K562 (cell line): Measurements from ENCODE around the gene HSD3B2.

Source experiments
- CEBPB ChIP-seq: fragments of 450-650 bp; IDR thresholded peaks from 2 replicates; pipeline ENCODE4 v1.6.1; 2016; ENCODE audit warnings: missing genetic modification characterization, missing compliant biosample characterization
- EGR1 ChIP-seq: fragments of 450-650 bp; conservative IDR thresholded peaks from 2 replicates; pipeline ENCODE4 v1.6.1; 2017; ENCODE audit warnings: mild to moderate bottlenecking
- MEF2D ChIP-seq: conservative IDR thresholded peaks from 2 replicates; pipeline ENCODE4 v1.6.1; 2016; ENCODE audit warnings: low read depth, missing genetic modification characterization, missing compliant biosample characterization
- POLR2AphosphoS5 ChIP-seq: IDR thresholded peaks from 2 replicates; pipeline ENCODE4 v1.6.1; 2011; ENCODE audit warnings: mild to moderate bottlenecking, low read depth, low read length, moderate library complexity; ENCODE audit not compliant: control insufficient read depth, insufficient read depth
- SMAD3 ChIP-seq: fragments of 450-650 bp; formaldehyde crosslinking; conservative IDR thresholded peaks from 2 replicates; pipeline ENCODE4 v1.4.0; 2020; ENCODE audit warnings: mild to moderate bottlenecking
- ZFP1 ChIP-seq: fragments of 450-650 bp; formaldehyde crosslinking; IDR thresholded peaks from 2 replicates; pipeline ENCODE4 v1.4.0; 2020; ENCODE audit warnings: mild to moderate bottlenecking, mixed read lengths
- ZNF24 ChIP-seq: fragments of 450-650 bp; IDR thresholded peaks from 2 replicates; pipeline ENCODE4 v1.6.1; 2016
- ZNF696 ChIP-seq: fragments of 250-450 bp; sonication (Bioruptor Pico); conservative IDR thresholded peaks from 2 replicates; pipeline ENCODE4 v1.4.0; 2020; ENCODE audit warnings: mild to moderate bottlenecking, moderate library complexity
- ZNF766 ChIP-seq: fragments of 200-800 bp; sonication (Bioruptor generic); conservative IDR thresholded peaks from 2 replicates; pipeline ENCODE4 v1.6.1; 2016; ENCODE audit warnings: missing genetic modification characterization, missing compliant biosample characterization
- TF ChIP-seq, protein P1 (sequence below): sonication (generic); formaldehyde crosslinking; IDR thresholded peaks from 2 replicates; pipeline ENCODE4 v1.8.0; 2022; ENCODE audit warnings: mild to moderate bottlenecking, low read depth, missing genetic modification reagents
- TF ChIP-seq, protein P2 (sequence below): sonication (generic); formaldehyde crosslinking; IDR thresholded peaks from 2 replicates; pipeline ENCODE4 v1.4.0; 2020; ENCODE audit warnings: mild to moderate bottlenecking, missing genetic modification reagents

DNA sequence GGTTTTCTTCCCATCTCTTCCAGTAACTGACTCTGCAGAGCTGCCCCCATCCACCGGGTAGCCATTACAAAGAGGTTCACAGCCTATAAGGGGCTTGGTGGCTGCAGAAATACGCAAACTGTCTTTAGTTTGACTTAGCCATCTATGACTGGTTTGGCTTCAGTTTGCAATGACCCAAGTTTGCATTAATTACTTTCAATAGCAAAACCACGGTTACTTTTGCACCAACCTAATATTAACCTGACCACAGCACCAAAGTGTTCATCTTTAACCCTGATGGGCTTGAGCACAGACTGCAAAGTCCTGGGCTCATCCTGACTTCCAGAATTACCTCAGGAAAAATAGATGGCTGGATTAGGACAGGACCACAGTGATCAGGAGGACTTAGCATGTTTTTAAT, 48.5 kb upstream of the HSD3B2 start:
- TF ChIP-seq, protein P1, sequence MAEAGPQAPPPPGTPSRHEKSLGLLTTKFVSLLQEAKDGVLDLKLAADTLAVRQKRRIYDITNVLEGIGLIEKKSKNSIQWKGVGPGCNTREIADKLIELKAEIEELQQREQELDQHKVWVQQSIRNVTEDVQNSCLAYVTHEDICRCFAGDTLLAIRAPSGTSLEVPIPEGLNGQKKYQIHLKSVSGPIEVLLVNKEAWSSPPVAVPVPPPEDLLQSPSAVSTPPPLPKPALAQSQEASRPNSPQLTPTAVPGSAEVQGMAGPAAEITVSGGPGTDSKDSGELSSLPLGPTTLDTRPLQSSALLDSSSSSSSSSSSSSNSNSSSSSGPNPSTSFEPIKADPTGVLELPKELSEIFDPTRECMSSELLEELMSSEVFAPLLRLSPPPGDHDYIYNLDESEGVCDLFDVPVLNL (CRISPR knock-in tag): no peak
- TF ChIP-seq POLR2AphosphoS5 (no peak), ZNF696 (no peak), EGR1 (no peak), MEF2D (no peak), SMAD3 (no peak), ZFP1 (CRISPR knock-in tag) (no peak), ZNF24 (no peak), ZNF766 (CRISPR knock-in tag) (no peak), CEBPB (tag) (no peak)
- TF ChIP-seq, protein P2, sequence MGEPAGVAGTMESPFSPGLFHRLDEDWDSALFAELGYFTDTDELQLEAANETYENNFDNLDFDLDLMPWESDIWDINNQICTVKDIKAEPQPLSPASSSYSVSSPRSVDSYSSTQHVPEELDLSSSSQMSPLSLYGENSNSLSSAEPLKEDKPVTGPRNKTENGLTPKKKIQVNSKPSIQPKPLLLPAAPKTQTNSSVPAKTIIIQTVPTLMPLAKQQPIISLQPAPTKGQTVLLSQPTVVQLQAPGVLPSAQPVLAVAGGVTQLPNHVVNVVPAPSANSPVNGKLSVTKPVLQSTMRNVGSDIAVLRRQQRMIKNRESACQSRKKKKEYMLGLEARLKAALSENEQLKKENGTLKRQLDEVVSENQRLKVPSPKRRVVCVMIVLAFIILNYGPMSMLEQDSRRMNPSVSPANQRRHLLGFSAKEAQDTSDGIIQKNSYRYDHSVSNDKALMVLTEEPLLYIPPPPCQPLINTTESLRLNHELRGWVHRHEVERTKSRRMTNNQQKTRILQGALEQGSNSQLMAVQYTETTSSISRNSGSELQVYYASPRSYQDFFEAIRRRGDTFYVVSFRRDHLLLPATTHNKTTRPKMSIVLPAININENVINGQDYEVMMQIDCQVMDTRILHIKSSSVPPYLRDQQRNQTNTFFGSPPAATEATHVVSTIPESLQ (CRISPR knock-in tag): no peak
